Esophagus mucosa (tissue), 1 donor: Measurements from ENCODE around the gene MYO1B. TPM values are rescaled to one million over a fixed set of nuclear protein-coding genes. Genes with fewer than 3 reads are reported as not detected.

Experiments
- ATAC-seq: fragments of 200-7000 bp; cut with Tn5 transposase; one replicate; pipeline ENCODE4 v1.9.1; 2020
- total RNA-seq: library from RNA; stranded (reverse); gene quantifications from one replicate; pipeline ENCODE4 v1.2.4, GENCODE V29; 2023
- donor health status: DM: yes; HTN: yes; CAD: no.

Gene MYO1B
- total RNA-seq, 1 donor from 2014 or later, result 65.2 TPM

DNA sequence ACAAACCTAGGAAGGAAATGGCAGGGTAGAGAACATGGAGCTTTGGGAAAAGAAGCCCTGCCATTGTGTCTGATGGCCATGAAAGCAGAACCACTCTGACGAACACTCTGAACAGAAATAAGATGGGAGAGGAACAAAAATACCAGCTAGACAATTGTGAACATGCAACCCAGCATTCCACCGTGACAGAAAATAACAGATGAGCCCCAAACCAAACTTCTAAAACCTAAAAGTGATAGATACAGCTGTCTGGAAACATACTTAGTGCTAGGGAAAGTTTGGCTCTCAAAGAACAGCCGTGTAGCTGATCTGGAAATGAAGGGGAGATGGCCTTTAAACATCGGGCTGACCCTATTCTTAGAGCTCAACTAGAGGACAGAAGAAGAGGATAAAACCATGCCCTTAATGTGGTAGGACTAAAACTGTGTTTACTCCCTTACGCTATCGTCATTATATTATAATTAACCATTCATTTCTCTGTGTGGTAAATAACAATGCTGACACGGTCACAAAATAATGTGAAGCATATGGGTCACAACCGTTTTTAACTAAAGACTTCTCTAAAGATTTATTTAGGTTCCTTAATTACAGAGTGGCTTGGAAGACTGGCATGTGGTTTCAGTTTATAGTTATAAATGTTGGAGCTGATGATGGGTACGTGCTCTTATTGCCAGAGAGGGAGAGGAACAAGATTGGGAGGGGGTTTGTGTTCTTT is 80.6 kb downstream of the MYO1B start:
- no peak for ATAC-seq

DNA sequence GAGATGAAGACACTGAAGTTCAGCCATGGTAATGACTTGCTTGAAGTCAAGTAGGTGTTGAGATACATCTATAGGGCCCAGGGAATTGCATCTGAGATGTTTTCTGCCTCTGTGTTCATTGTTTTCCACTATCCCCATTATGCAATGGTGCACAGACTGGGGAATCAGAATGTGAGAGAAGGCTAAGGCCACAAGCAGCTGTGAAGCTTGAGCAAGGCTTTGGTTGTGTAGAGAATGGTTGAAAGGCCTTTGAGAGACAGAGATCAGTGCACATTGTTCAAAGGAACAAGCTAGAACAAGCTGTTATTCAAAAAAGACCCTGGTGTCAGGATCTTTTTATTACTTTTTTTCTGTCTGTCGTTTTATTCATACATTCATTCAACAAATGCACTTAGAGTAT is 82.3 kb downstream of the MYO1B start:
- no peak for ATAC-seq

DNA sequence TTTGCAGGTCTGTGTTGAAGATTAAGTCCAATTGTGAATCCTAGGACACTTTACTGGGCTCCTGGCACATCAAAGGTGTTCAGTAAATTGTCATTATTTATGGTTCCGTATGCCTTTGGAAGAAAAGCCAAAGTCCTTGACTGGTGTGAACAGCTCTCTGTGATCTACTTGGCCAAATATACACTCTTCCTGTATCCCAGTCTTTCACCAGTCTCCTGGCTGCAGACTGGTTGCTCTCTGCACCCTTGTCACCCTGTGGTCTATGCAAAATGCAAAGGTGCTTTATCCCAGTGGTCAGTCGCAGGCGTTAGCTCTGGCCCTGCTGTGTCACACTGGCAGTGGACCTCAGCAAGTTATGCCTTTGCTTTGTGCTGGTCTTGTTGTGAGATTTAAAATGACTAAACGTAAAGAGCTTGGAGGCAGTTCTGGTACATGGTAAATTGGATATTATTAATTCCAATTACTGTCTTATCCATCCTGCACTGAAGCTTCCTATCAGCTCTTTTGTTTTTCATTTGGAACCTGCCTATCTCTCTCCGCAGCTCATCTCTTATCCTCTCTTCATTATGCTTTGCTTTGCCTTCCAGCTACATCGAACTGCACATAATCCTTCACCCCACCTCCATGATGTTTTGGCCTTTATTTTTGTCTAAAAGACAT is 83.1 kb downstream of the MYO1B start:
- peak; percentile 11 for ATAC-seq

DNA sequence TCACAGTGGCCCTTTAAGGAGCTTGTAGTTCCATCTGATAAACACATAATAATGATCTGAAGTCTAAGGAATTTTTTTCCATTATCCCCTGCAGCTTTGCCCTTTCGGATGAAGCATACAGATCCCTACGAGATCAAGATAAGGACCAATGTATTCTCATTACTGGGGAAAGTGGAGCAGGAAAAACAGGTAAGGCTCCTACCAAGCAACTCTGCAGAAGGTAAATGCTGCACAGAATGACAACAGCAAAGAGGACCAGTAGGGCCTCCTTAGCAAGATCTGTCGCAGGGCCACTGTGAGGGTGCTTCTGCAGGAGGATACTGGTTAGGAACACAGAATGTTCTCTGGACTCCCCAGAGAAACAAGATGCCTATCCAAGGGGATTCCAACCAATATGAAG is 84.6 kb downstream of the MYO1B start:
- no peak for ATAC-seq

DNA sequence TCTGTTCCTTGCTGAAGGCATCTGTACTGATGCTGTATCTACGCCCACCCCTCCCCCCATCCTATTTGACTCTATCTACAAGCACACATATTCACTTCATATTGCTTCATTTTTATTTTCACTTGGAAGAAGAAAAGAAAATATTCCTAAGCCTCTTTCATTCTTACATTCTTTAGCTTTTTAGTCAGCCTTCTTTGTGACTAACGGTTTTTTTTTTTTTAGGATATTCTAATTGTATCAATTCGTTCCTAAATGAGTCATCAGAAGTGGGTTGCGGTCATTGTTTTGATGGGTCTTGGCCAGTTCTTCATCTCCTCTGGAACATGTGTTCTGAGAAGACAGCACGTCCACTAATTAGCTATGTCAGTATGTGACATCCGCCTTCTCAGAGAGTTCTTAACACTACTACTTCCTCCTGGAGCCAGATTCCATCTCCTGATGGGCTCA is 88.7 kb downstream of the MYO1B start:
- ATAC-seq, result no peak

DNA sequence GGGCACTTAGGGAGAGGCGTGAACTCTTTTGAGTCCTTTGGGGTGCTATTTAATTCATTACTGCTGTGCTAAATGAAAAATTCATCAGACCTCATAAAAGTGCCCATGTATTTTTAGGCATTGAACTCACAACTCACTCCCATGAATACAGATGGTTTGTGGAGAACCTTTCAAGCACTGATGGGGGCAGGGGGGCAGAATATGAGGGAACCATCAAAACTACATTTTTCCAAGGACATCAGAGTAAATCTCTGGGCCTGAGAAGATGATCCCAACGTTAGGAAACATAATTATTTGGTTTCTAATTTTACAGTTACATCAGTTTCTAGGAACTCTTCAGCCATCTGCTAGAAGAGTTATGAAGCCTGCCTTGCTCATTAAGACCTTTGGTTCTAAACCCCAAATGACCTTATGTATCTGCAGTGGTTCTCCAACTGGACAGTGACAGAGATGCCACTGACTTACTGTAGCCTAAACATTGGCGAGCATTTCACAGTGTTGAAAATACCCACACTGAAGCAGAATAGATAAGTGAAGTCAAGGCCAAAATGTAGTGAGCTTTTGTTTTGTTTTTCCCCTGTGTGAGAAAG is 90.8 kb downstream of the MYO1B start:
- ATAC-seq, result no peak

DNA sequence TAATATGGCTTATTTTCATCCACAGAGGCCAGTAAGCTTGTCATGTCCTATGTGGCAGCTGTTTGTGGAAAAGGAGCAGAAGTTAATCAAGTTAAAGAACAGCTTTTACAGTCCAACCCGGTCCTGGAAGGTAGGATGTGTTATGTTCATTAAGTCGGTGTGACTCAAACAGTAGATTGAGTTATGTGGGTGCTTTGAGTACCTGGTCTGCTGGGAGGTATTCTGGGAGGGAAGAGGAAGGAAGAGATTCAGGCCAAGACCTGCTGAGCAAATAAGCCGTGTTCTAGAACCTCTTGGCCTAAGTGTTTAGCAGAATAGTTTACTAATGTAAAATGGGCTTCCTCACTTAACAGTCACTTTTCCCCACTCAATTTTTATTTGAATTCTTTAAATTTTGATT is 96.2 kb downstream of the MYO1B start:
- ATAC-seq, result peak; percentile 78

DNA sequence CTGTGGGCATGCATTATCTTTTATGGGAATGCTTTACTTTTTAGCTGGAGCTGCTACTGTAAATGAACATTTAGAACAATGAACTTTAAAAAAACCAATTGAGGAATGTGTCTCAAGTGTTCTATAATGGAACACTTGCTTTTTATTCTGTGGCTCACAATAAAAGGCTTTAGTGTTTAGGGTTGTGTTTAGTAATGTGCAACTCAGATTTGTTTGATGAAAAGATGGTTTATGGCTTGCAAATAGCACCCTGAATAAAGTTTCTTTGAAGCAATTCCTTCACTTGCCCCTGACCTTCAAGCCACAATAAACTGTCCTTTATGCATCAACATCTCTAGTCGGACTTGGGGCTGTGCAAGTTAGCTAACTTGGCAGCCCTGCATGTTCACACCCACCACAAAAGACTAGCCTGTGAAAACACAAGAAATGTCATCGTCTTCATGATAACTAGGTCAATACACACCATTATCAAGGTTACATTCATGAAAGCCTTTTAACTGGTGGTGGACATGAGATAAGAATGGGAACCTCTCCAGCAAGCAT is 98.7 kb downstream of the MYO1B start:
- no peak for ATAC-seq

DNA sequence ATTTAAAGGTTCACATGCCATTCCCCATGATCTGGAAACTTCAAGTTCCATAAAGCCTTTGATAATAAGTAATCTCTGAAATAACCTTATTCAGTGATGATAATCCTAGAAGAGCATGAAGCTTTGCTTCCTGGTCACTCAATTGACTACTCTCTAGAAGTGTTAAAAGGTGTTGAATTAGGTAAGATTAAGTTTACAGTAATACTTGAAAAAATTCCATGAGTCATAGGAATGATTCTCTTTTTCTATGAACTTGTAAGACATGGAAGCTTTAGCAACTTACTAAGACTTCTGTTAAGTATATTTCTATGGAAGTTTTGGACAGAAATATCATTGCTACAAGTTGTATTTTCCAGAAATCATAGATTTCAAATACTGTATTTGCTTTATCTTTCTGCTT is 100.6 kb downstream of the MYO1B start:
- peak; percentile 67 for ATAC-seq

DNA sequence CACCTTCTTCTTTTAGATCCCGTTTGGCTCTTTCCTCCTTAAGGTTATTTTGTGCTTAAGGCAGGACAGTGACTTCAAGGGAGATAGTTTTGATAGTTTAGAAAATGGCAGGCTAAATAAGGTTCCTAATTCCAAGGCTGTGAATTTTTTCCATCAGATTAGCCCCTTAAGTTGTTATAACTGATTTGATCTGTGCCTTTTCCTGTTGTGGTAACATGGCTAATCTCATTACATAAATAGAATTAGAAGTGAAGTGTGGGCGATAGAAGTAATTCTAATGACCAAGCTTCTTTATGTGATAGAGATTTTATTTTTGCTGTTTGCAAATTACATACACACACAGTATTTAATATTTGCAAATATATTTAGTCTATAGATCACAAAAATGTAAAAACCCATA is 102.0 kb downstream of the MYO1B start:
- ATAC-seq, result no peak

DNA sequence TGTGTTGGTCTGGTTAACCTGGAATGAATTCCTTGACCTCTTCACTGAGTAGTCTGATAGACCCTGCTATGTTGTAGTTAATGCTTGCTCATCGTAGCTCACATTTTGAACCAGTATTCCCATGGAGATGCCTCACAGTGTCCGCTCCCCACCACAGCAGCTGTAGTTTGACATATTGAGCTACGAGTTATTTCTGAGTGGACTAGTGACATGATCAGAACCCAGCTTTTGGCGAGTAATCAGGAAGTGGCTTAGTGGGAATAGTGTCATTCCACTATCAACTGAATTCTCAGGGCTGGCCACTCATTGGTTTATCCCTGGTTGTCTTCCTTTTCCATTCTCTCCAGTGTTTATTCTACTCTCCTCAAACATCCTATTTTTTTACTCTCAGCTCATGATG is 102.7 kb downstream of the MYO1B start:
- no peak for ATAC-seq

DNA sequence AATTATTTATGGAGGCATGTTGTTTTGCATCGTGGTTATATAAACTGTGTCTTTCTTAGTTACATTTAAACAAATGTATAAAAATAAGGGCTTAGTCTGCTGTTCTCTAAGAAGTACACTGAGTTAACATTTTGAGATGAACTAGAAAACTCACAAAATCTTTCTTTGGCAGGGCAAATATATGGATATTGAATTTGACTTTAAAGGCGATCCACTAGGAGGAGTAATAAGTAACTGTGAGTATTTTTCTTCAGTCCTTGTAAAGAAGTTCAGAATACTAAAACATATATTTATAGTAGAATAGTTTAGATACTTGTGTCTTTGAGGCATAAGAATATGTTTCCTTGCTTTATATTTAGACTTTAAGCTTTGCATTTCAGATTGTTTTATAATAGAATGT is 104.8 kb downstream of the MYO1B start:
- ATAC-seq, result no peak

DNA sequence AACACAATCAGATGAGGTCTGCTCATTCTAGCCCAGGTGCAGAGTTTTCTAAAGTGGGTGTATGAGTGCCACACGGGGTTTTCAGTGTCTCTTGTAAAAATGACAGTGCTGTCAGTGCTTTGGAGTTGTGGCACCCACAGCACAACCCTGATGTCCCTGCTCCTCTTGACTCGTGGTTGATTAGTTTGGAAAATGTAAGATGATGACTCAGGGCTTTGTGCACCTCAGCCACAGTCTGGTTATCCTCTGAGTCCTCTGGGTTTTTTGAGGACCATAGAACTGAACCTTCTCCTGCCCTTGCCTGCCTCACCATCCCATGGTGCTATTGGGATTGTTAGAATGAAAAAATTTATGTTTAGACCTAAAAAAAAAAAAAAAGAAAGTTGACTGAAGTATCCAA is 105.6 kb downstream of the MYO1B start:
- ATAC-seq, result no peak

DNA sequence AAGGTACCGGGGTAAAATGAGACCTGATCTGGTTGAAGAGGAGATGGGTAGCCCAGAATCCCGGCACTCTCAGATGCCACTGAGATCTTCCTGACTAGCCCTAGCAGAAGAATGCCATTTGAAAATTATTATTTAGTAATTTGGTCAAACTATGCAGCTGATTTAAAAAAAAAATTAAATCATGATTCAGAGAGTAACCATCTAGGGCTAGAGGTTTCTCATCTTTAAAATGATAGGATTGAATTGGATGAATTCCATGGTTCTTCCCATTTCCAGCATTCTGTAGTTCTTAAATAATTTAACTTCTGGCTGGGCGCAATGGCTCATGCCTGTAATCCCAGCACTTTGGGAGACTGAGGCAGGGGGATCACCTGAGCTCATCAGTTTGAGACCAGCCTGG is 106.1 kb downstream of the MYO1B start:
- ATAC-seq, result no peak

DNA sequence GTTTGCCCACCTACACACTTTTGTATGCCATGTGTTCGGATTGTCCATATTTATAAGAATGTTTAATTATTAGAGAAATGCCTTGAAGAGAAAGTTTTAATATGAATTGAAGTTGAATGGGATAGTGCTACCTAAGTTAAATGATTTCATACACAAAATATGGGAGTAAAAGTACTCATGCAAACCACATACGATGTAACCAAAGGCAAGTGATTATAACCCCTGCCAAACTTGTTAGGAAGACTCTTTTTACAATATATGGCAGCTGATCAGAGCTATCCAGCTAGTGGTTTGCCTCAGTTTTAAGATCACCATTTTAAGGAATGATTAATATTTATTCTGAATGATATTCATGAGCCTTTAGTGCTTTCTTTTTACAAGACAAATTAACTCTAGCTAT is 106.7 kb downstream of the MYO1B start:
- ATAC-seq, result no peak

DNA sequence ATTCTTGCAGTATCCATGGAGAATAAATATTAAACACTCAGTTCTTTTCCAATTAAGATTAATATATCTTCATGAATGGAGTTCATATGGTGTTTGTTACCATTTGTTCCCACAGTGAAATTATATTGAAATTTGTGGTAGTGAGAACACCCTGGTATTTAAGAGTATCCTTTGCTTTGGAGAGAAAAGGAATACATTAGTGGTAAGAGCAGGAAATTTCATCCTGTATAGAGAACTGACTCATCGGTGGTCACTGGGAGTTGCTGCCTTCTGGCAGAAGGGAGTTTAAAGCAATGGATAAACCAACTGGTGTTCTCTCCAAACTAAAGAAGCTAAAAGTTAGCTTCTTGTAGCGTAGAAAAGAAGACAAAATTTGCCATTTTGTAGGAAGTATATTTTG is 107.3 kb downstream of the MYO1B start:
- ATAC-seq, result no peak

DNA sequence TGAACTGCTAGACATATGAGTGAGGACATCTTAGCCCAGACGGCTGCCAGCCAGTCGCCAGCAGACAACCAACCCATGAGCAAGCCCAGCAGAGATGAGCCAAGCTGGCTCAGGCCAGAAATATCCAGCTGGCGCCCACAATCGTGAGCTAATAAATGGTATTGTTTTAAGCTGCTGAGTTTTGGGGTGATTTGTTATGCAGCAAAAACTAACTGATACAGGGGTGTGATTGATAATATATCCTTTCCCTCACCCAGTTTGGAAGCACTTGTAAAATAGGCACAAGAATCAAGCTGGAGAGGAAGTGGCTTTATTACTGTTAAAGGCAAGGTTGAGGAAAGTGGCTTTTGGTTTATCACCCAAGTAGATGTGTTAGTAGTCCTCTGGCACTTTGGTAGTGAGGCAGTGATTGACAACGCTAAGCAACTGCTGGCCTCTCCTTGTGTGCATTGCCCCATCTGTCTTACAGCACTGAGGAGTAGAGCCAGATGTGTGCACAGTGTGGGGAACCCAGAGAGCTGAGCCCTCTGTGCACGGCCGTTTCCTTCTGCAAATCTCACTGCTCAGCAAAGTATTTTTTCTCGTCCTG is 110.1 kb downstream of the MYO1B start:
- ATAC-seq, result no peak

DNA sequence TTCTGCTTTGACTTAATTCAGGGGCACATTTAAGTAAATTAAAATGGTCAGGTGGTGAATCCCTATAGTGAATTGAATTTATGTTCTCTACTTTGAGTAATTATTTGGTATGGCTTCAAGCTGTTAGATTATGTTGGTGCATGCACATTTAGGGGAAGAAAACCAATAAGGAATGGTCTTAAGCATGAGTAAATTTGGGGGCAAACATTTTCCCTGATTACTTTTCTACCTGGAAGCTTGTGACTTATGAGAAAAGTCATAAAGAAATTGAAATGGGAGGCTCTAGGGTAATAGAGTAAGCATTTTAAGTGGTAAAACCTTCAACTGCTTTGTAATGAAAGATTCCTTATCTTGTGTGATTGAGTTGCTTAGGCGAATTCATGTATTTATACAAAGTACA is 112.5 kb downstream of the MYO1B start:
- no peak for ATAC-seq

DNA sequence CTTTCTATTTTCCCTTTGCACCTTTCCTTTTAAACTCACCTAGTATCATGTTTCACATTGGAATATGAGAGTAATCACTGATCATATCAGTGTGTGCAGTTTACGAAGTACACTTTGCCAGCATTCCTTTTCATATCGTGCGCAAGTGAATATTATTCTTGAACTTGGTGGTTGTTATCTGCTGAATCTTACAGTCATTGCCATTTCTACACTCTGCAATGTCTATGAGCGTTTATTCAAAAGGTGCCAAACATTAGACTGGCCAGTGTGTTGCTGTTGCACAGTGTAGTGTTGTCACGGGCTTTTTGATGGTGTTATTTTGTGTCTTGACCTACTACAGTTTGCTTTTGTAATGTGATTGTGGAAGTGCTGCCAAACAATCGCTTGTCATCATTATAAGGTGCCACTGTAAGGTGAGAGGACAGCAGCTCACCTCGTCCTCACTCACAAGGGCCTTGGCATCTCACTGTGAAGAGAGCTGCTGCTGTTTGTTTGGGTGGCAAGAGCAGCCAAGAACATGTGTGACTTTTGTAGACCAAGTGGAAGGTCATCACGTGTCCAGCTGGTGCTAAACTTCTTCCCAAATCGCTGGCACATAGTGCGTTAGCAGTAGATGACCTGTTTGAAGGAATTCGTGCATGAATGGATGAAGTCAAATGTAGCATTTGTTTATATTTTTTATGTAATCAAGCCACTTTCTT is 113.3 kb downstream of the MYO1B start:
- no peak for ATAC-seq

DNA sequence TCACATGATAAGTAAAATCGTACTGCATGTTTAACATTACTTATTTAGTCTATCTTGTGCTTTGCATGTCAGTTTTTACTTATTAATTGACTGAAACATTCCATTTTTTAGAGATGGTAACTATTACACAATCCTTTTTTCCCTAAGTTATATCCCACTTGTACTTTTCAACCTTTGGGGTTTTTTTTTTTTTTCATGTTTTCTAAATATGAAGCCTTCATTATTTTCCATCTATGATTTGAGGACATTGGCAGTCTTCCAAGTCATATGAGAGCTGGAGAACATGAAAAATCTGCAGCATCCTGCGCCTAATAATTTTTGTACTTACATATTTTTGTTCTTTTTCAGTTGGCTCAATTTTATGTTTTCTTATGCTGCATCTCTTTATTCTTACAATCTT is 113.9 kb downstream of the MYO1B start:
- no peak for ATAC-seq

DNA sequence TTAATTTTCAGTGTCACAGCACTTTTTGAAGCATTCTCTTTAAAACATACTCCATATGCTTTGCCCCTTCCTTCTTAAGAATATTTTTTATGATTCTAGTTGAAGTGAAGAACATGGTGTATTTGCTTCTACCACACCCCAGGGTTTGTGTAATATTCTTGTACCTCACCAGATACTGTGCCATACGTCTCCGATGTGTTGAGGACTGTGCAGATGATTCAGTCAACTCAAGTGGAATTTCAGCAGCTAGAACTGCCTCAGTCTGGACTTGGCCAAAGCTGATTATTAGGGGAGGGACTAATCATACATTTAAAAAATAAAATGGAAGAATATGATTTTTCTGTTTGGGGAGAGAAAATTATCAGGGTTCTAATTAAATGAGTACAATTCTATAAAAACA is 115.7 kb downstream of the MYO1B start:
- no peak for ATAC-seq

DNA sequence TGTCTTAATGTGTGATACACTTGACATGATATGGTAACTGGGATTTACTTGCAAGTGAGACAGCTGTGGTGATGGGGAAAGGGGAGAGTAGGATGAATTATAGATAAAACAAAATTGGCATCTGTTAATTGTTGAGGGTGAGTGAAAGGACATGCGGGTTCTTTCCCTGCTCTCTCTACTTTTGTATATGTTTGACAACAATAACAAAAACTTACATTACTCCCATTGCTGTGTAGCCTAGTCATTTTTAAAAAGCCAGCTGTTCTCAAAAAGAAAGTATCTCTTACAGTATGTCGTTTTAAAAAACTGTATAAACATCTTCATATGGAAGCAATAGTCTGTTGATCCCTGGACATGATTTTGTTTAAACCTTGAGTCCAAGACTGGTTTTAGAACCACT is 117.6 kb downstream of the MYO1B start:
- no peak for ATAC-seq

DNA sequence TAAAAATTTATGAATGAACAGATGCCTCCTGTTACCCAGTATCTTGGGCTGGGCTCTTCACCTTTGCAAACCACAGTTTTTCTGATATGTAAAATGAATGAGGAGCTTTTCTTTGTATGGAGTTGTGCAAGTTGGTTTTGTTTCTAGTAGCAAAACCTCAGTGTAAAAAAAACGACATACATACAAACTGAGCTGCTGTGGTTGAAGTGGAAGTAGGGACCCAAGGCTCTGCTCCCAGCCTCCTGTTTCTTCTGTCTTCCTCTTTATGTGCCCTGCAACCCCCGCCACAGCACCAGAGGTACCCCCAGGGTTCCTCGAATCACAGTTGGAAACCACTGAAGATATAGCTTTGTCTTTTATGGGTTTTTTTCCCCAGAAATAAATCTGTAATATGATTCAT is 118.1 kb downstream of the MYO1B start:
- ATAC-seq, result no peak
